ENCODE measurements around the gene NCOA3.
"Not testable (repeated sequence)": the region's sequence is repeated elsewhere in the genome, so short reads cannot be mapped to it uniquely, and the experiment has no call there.

DNA sequence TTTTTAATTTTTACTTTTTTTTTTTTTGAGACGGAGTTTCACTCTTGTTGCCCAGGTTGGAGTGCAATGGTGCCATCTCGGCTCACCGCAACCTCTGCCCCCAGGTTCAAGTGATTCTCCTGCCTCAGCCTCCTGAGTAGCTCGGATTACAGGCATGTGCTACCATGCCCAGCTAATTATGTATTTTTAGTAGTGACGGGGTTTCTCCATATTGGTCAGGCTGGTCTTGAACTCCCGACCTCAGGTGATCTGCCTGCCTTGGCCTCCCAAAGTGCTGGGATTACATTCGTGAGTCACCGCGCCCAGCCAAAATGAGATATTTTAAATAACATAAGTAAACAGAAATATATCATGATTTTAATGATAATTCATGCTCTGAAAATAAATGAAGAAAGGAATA lies 1.6 kb upstream of the NCOA3 start:
- not testable (repeated sequence) for TF ChIP-seq CBFB (IDR thresholded peaks at IDR 0.05; ENCODE audit: low read depth); RBBP5 (conservative IDR thresholded peaks at IDR 0.05)

Measured in GM12878 (cell line).